ENCODE results near the gene CISD3.
"Not testable (repeated sequence)": the region's sequence is repeated elsewhere in the genome, so short reads cannot be mapped to it uniquely, and the experiment has no call there.

The CISD3 gene

DNA sequence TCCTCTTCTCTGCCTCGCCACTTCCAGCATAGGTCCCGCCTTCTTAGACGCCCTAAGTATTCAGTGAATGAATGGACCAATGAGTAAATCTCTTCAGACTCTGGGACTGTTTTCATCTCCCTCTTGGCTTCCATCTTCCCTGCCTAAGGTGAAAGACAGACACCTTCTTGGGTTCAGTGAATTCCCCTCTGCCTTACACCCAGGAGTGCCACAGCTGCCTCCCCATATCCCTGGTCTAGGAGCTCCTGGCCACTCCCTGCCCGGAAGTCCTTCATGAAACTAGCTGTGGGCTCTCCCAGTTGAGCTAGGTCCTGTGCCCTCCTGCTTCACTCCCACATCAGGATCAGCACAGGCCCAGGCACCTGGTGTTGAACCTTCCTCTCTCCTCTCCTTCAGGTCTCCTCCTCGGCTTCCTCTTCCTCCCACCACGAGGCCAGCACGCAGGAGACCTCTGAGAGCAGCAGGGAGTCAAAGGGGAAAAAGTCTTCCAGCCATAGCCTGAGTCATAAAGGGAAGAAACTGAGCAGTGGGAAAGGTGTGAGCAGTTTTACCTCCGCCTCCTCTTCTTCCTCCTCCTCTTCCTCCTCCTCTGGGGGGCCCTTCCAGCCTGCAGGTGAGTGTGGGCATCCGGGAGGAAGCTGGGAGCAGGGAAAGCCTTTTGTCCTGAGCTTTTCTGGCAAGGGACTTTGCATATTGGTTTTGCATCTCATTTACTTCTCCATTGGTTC is 14.8 kb upstream of the CISD3 start:
- Mint-ChIP-seq H3K9me3 (ENCODE audit: low read depth) (no peaks in the 10 kb centered on the region), H3K27ac (peak overlapping the region; percentile 86), H3K4me1 (ENCODE audit: low read depth) (peaks cover 40% of the 10 kb centered on the region), H3K36me3 (peaks cover 7% of the 10 kb centered on the region), H3K4me3 (peak overlapping the region; percentile 62), H3K27me3 (no peaks in the 10 kb centered on the region)

- Mint-ChIP-seq H3K4me1 (ENCODE audit: low read depth) (peaks cover 37% of the 10 kb centered on the region), H3K36me3 (peaks cover 7% of the 10 kb centered on the region), H3K9me3 (ENCODE audit: low read depth) (no peaks in the 10 kb centered on the region), H3K27me3 (no peaks in the 10 kb centered on the region), H3K4me3 (no peak overlapping the region), H3K27ac (no peak overlapping the region)
Observed at GRCh38 chr17:38716368-38717005, 13.7 kb upstream of the CISD3 start.

- Mint-ChIP-seq H3K27ac (no peak overlapping the region), H3K9me3 (ENCODE audit: low read depth) (no peaks in the 10 kb centered on the region), H3K36me3 (peaks cover 7% of the 10 kb centered on the region), H3K27me3 (no peaks in the 10 kb centered on the region), H3K4me1 (ENCODE audit: low read depth) (peaks cover 36% of the 10 kb centered on the region), H3K4me3 (no peak overlapping the region)
Observed at GRCh38 chr17:38717139-38717745, 12.9 kb upstream of the CISD3 start.

GRCh38 chr17:38719289-38719942 is 10.7 kb upstream of the CISD3 start:
- no peak overlapping the region for H3K27ac Mint-ChIP-seq
- no peaks in the 10 kb centered on the region for H3K27me3 Mint-ChIP-seq
- peaks cover 44% of the 10 kb centered on the region for H3K4me1 Mint-ChIP-seq (ENCODE audit: low read depth)
- H3K4me3 Mint-ChIP-seq, result no peak overlapping the region
- peaks cover 7% of the 10 kb centered on the region for H3K36me3 Mint-ChIP-seq
- H3K9me3 Mint-ChIP-seq (ENCODE audit: low read depth), result no peaks in the 10 kb centered on the region

DNA sequence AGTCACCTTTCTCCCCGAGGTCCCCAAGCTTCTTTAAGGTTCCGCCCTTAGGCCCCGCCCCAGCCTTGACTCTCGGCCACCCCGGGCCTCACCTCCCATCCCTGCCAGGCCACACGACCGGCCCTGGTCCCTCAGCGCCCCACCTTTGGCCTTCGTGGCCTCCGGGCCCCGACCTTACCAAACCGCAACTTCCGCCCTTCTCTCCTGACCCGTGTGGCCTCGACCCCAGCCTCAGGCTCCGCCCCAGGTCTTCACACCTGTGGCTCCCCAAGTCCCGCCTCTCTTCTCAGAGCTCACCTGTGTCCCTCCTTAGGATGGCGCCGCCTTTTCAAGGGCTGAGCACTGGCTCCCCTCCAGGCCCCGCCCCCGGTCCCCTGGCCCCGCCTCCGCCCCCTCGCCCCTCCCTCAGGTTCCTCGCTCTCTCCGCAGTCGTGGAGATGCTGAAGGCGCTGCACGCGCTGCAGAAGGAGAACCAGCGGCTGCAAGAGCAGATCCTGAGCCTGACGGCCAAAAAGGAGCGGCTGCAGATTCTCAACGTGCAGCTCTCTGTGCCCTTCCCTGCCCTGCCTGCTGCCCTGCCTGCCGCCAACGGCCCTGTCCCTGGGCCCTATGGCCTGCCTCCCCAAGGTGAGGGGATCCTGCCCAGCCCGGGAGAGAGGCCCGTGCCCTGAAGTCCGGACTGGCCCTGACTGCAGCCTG is 10.0 kb upstream of the CISD3 start:
- no peaks in the 10 kb centered on the region for H3K27me3 Mint-ChIP-seq
- no peak overlapping the region for H3K4me3 Mint-ChIP-seq
- no peaks in the 10 kb centered on the region for H3K9me3 Mint-ChIP-seq (ENCODE audit: low read depth)
- peaks cover 5% of the 10 kb centered on the region for H3K36me3 Mint-ChIP-seq
- peaks cover 44% of the 10 kb centered on the region for H3K4me1 Mint-ChIP-seq (ENCODE audit: low read depth)
- H3K27ac Mint-ChIP-seq, result no peak overlapping the region

GRCh38 chr17:38720941-38721340 is 9.2 kb upstream of the CISD3 start:
- peak overlapping the region; percentile 64 for H3K27ac Mint-ChIP-seq
- no peaks in the 10 kb centered on the region for H3K27me3 Mint-ChIP-seq
- H3K36me3 Mint-ChIP-seq, result peaks cover 5% of the 10 kb centered on the region
- H3K9me3 Mint-ChIP-seq (ENCODE audit: low read depth), result no peaks in the 10 kb centered on the region
- peaks cover 42% of the 10 kb centered on the region for H3K4me1 Mint-ChIP-seq (ENCODE audit: low read depth)
- H3K4me3 Mint-ChIP-seq, result no peak overlapping the region

- H3K36me3 Mint-ChIP-seq, result peaks cover 5% of the 10 kb centered on the region
- no peaks in the 10 kb centered on the region for H3K9me3 Mint-ChIP-seq (ENCODE audit: low read depth)
- H3K4me1 Mint-ChIP-seq (ENCODE audit: low read depth), result peaks cover 45% of the 10 kb centered on the region
- H3K4me3 Mint-ChIP-seq, result no peak overlapping the region
- no peaks in the 10 kb centered on the region for H3K27me3 Mint-ChIP-seq
- H3K27ac Mint-ChIP-seq, result no peak overlapping the region
Observed at GRCh38 chr17:38721802-38722201, 8.3 kb upstream of the CISD3 start.

GRCh38 chr17:38724337-38724988 is 5.7 kb upstream of the CISD3 start:
- no peak overlapping the region for H3K27ac Mint-ChIP-seq
- H3K4me1 Mint-ChIP-seq (ENCODE audit: low read depth), result peaks cover 58% of the 10 kb centered on the region
- H3K27me3 Mint-ChIP-seq, result no peaks in the 10 kb centered on the region
- H3K4me3 Mint-ChIP-seq, result no peak overlapping the region
- no peaks in the 10 kb centered on the region for H3K9me3 Mint-ChIP-seq (ENCODE audit: low read depth)
- H3K36me3 Mint-ChIP-seq, result peaks cover 2% of the 10 kb centered on the region

DNA sequence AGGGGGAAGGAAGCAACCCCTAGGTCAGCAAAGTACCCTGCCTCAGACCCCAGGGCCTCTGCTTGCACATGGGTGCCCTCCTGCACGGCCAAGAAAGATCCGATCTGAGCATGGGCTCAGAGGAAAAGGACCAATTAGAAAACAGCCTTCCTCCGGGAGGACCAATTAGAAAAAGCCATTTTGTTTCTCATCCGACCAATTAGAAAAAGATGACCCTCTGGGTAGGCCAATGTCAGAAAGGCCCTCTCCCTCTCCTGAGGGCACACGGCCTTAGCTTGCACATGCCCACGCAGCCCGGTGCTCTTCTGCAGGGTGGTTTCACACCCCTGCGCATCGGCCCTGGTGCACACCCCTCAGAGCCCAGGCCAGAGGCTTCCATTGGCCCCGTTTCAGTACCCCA is 5.1 kb upstream of the CISD3 start:
- H3K9me3 Mint-ChIP-seq (ENCODE audit: low read depth), result no peaks in the 10 kb centered on the region
- H3K27me3 Mint-ChIP-seq, result no peaks in the 10 kb centered on the region
- H3K4me1 Mint-ChIP-seq (ENCODE audit: low read depth), result peaks cover 60% of the 10 kb centered on the region
- H3K4me3 Mint-ChIP-seq, result no peak overlapping the region
- no peak overlapping the region for H3K27ac Mint-ChIP-seq
- H3K36me3 Mint-ChIP-seq, result peaks cover 2% of the 10 kb centered on the region

DNA sequence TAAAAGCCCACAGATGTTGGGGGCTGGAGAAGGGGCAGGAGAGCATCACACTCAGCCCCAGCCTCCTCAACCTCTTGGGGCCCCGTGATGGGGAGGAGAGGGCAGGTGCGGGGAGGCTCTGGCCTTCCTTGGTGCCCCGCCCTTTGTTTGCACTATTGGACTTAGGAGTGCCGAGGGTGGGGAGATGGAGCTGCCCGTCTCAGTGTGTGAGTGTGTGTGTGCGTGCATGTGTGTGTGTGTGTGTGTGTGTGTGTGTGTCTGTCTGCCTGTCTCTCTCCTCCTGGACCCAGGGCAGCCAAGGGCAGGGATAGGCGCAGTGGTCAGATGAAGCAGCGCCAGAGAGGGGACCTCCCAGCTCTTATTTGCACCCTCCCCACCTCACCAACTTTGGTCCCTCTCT is 4.0 kb upstream of the CISD3 start:
- H3K36me3 Mint-ChIP-seq; H3K9me3 Mint-ChIP-seq (ENCODE audit: low read depth); H3K27me3 Mint-ChIP-seq; H3K4me3 Mint-ChIP-seq: not testable (repeated sequence)
- peaks cover 60% of the 10 kb centered on the region for H3K4me1 Mint-ChIP-seq (ENCODE audit: low read depth)
- peak overlapping the region; percentile 64 for H3K27ac Mint-ChIP-seq

DNA sequence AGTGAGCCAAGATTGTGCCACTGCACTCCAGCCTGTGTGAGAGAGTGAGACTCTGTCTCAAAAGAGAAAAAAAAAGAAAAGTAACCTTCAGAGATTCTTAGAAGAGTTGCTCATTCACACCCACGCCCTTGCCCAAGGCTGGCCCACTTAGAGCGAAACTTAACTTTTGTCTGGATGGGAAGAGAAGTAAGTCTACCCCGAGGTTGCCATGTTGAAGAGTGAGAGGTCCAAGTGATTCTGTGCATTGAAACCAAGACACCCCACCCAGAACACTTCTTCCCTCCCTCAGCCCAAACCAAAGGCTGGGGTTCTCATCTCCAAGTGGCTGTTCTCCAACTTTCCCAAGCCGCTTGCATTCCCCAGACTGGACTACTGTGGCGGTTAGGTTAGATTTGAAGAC is 2.4 kb upstream of the CISD3 start:
- Mint-ChIP-seq H3K36me3 (peaks cover 2% of the 10 kb centered on the region), H3K4me1 (ENCODE audit: low read depth) (peaks cover 71% of the 10 kb centered on the region), H3K27ac (peak overlapping the region; percentile 96), H3K9me3 (ENCODE audit: low read depth) (no peaks in the 10 kb centered on the region), H3K4me3 (peak overlapping the region; percentile 76), H3K27me3 (no peaks in the 10 kb centered on the region)

DNA sequence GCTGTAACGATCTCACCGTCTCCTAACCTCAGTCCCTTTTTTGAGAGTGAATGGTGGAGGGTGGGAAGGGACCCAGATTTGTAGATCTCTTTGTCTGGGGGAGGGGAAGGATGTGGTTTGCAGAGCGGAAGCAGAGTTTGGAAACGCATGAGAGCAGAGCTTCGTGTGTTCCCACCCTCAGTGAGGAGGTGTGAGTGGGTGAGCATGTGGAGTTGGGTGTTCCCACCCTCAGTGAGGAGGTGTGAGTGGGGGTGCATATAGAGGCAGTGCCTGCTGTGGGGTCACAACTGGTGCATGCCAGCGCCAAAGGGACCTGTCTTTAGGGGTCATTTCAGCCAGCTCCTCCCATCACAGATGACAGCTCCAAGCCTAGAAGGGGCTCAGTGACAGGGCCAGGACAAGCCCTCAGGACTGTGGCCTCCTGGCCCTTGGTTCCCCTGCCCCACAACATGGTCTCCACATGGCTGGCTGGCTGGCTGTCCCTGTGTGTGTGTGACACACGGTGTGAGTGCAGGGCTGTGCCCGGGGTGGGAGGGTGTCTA is 1.8 kb upstream of the CISD3 start:
- H3K4me3 Mint-ChIP-seq, result peak overlapping the region; percentile 76
- peak overlapping the region; percentile 96 for H3K27ac Mint-ChIP-seq
- H3K4me1 Mint-ChIP-seq (ENCODE audit: low read depth), result peaks cover 73% of the 10 kb centered on the region
- no peaks in the 10 kb centered on the region for H3K9me3 Mint-ChIP-seq (ENCODE audit: low read depth)
- no peaks in the 10 kb centered on the region for H3K27me3 Mint-ChIP-seq
- H3K36me3 Mint-ChIP-seq, result peaks cover 2% of the 10 kb centered on the region

- H3K4me3 Mint-ChIP-seq, result peak overlapping the region; percentile 74
- no peaks in the 10 kb centered on the region for H3K9me3 Mint-ChIP-seq (ENCODE audit: low read depth)
- no peaks in the 10 kb centered on the region for H3K27me3 Mint-ChIP-seq
- peak overlapping the region; percentile 96 for H3K27ac Mint-ChIP-seq
- peaks cover 2% of the 10 kb centered on the region for H3K36me3 Mint-ChIP-seq
- H3K4me1 Mint-ChIP-seq (ENCODE audit: low read depth), result peaks cover 77% of the 10 kb centered on the region
Observed at GRCh38 chr17:38729368-38729885, 714 bp upstream of the CISD3 start.

Measured in activated naive CD8-positive, alpha-beta T cell (primary cell).